ENCODE data around the gene PRND.

Gene PRND

GRCh38 chr20:4729265-4729664, 7.6 kb downstream of the PRND start:
- H3K4me3 ChIP-seq (ENCODE audit: low read length): no peak overlapping the region
- peaks cover 24% of the 10 kb centered on the region for H3K27me3 ChIP-seq (ENCODE audit: low read depth, low read length)
- no peak overlapping the region for H3K27ac ChIP-seq (ENCODE audit: low read length)
- no peaks in the 10 kb centered on the region for H3K9me3 ChIP-seq (ENCODE audit: insufficient read depth, low read length)
- no peaks in the 10 kb centered on the region for H3K79me2 ChIP-seq (ENCODE audit: low read length)
- H3K4me1 ChIP-seq (ENCODE audit: low read length): peaks cover 10% of the 10 kb centered on the region
- no peak overlapping the region for H2AFZ ChIP-seq (ENCODE audit: low read depth, low read length)
- H3K9ac ChIP-seq (ENCODE audit: low read length): no peak overlapping the region
- no peaks in the 10 kb centered on the region for H4K20me1 ChIP-seq (ENCODE audit: insufficient read depth, low read length)
- H3K4me2 ChIP-seq (ENCODE audit: low read length): no peak overlapping the region
- no peak for TF ChIP-seq CTCF (IDR thresholded peaks at IDR 0.05; ENCODE audit: low read depth, low read length)
- no peak for TF ChIP-seq EZH2phosphoT487 (IDR thresholded peaks at IDR 0.05; ENCODE audit: low read depth)
- no peaks in the 10 kb centered on the region for H3K36me3 ChIP-seq (replicated peaks; ENCODE audit: low read depth, low read length)

GRCh38 chr20:4730780-4731179, 9.1 kb downstream of the PRND start:
- Histone ChIP-seq H3K4me3 (ENCODE audit: low read length) (no peak overlapping the region), H3K4me1 (ENCODE audit: low read length) (peaks cover 10% of the 10 kb centered on the region), H4K20me1 (ENCODE audit: insufficient read depth, low read length) (no peaks in the 10 kb centered on the region), H3K9ac (ENCODE audit: low read length) (no peak overlapping the region), H3K4me2 (ENCODE audit: low read length) (no peak overlapping the region), H3K27me3 (ENCODE audit: low read depth, low read length) (peaks cover 24% of the 10 kb centered on the region), H3K27ac (ENCODE audit: low read length) (no peak overlapping the region), H2AFZ (ENCODE audit: low read depth, low read length) (no peak overlapping the region), H3K36me3 (replicated peaks; ENCODE audit: low read depth, low read length) (no peaks in the 10 kb centered on the region), H3K79me2 (ENCODE audit: low read length) (no peaks in the 10 kb centered on the region), H3K9me3 (ENCODE audit: insufficient read depth, low read length) (no peaks in the 10 kb centered on the region)
- TF ChIP-seq EZH2phosphoT487 (IDR thresholded peaks at IDR 0.05; ENCODE audit: low read depth) (no peak), CTCF (IDR thresholded peaks at IDR 0.05; ENCODE audit: low read depth, low read length) (no peak)

- H4K20me1 ChIP-seq (ENCODE audit: insufficient read depth, low read length): no peaks in the 10 kb centered on the region
- H3K4me2 ChIP-seq (ENCODE audit: low read length): no peak overlapping the region
- H3K27me3 ChIP-seq (ENCODE audit: low read depth, low read length): peaks cover 35% of the 10 kb centered on the region
- H2AFZ ChIP-seq (ENCODE audit: low read depth, low read length): no peak overlapping the region
- no peak for TF ChIP-seq CTCF (IDR thresholded peaks at IDR 0.05; ENCODE audit: low read depth, low read length)
- no peak for TF ChIP-seq EZH2phosphoT487 (IDR thresholded peaks at IDR 0.05; ENCODE audit: low read depth)
- no peak overlapping the region for H3K27ac ChIP-seq (ENCODE audit: low read length)
- 0 out of 2 replicates have a peak, but pooled peaks cover 4% of the 10 kb centered on the region for H3K4me1 ChIP-seq (ENCODE audit: low read length)
- no peaks in the 10 kb centered on the region for H3K36me3 ChIP-seq (replicated peaks; ENCODE audit: low read depth, low read length)
- H3K4me3 ChIP-seq (ENCODE audit: low read length): no peak overlapping the region
- H3K9me3 ChIP-seq (ENCODE audit: insufficient read depth, low read length): no peaks in the 10 kb centered on the region
- H3K9ac ChIP-seq (ENCODE audit: low read length): no peak overlapping the region
- no peaks in the 10 kb centered on the region for H3K79me2 ChIP-seq (ENCODE audit: low read length)
These were observed 15.2 kb downstream of the PRND start for GRCh38 chr20:4736875-4737274.

GRCh38 chr20:4737857-4738627, 16.3 kb downstream of the PRND start:
- no peaks in the 10 kb centered on the region for H4K20me1 ChIP-seq (ENCODE audit: insufficient read depth, low read length)
- no peak for TF ChIP-seq EZH2phosphoT487 (IDR thresholded peaks at IDR 0.05; ENCODE audit: low read depth)
- no peak for TF ChIP-seq CTCF (IDR thresholded peaks at IDR 0.05; ENCODE audit: low read depth, low read length)
- H3K4me3 ChIP-seq (ENCODE audit: low read length): no peak overlapping the region
- no peak overlapping the region for H3K9ac ChIP-seq (ENCODE audit: low read length)
- H3K79me2 ChIP-seq (ENCODE audit: low read length): no peaks in the 10 kb centered on the region
- no peak overlapping the region for H3K4me2 ChIP-seq (ENCODE audit: low read length)
- H2AFZ ChIP-seq (ENCODE audit: low read depth, low read length): no peak overlapping the region
- no peak overlapping the region for H3K27ac ChIP-seq (ENCODE audit: low read length)
- H3K9me3 ChIP-seq (ENCODE audit: insufficient read depth, low read length): no peaks in the 10 kb centered on the region
- H3K36me3 ChIP-seq (replicated peaks; ENCODE audit: low read depth, low read length): no peaks in the 10 kb centered on the region
- H3K4me1 ChIP-seq (ENCODE audit: low read length): 0 out of 2 replicates have a peak, but pooled peaks cover 4% of the 10 kb centered on the region
- H3K27me3 ChIP-seq (ENCODE audit: low read depth, low read length): peaks cover 23% of the 10 kb centered on the region
